Endothelial cell of umbilical vein (primary cell): ENCODE data around the gene NRP2. TPM values are rescaled to one million over a fixed set of nuclear protein-coding genes. Genes with fewer than 3 reads are reported as not detected.

Experiments used
- BruUV-seq: library from RNA; stranded (reverse); fragments of 400-500 nt; replicated peaks from 2 replicates; lab custom pipeline; 2021; lab: Mats Ljungman, UMichigan
- CTCF ChIA-PET: fragments of 300-600, 350-600 bp; sonication (Branson Sonifier 250); formaldehyde crosslinking; loops from one replicate; lab custom pipeline; 2021; ENCODE audit warnings: antibody characterized with exemption, inconsistent platforms; lab: Charles Lee
- POLR2A ChIA-PET: fragments of 300-600, 350-600 bp; sonication (Branson Sonifier 250); formaldehyde crosslinking; loops from one replicate; lab custom pipeline; 2021; ENCODE audit warnings: antibody characterized with exemption, inconsistent platforms; lab: Charles Lee
- DNase-seq: peaks from one replicate; pipeline ENCODE4 v3.0.0-alpha.2; 2011; ENCODE audit warnings: low read depth, low spot score
- FAIRE-seq: peaks from 2 replicates; lab custom pipeline; 2011; peaks lifted over from hg19 to GRCh38; lab: Jason Lieb, UNC
- H2AFZ ChIP-seq: 2 replicates; pipeline ENCODE4 v1.6.0; 2012; ENCODE audit warnings: low read depth, low read length, control low read depth, inconsistent platforms
- H3K27ac ChIP-seq: 2 replicates; pipeline ENCODE4 v1.5.1; 2011; ENCODE audit warnings: low read depth, mild to moderate bottlenecking, control low read depth, low read length, moderate library complexity; ENCODE audit not compliant: insufficient read depth
- H3K27me3 ChIP-seq, 2 experiments: 2 replicates each; pipeline versions ENCODE4 v1.6.0 to v1.6.1; 2011; ENCODE audit warnings: low read length in 2 of 2, mixed read lengths in 1 of 2; ENCODE audit not compliant: control insufficient read depth in 2 of 2, insufficient read depth in 2 of 2
- H3K36me3 ChIP-seq, 2 experiments: 2 replicates in 1 of 2; 3 replicates in 1 of 2; pipeline ENCODE4 v1.5.1; 2011; ENCODE audit warnings: low read length in 2 of 2, mild to moderate bottlenecking in 1 of 2, moderate library complexity in 1 of 2; ENCODE audit not compliant: control insufficient read depth in 2 of 2, insufficient read depth in 2 of 2; ENCODE audit errors: extremely low read depth in 1 of 2
- H3K4me1 ChIP-seq: 3 replicates; pipeline ENCODE4 v1.5.1; 2011; ENCODE audit warnings: mild to moderate bottlenecking, low read length; ENCODE audit not compliant: control insufficient read depth, insufficient read depth; ENCODE audit errors: extremely low read depth
- H3K4me2 ChIP-seq: 2 replicates; pipeline ENCODE4 v1.6.1; 2011; ENCODE audit warnings: low read length, control low read depth, mixed read lengths; ENCODE audit not compliant: insufficient read depth
- H3K4me3 ChIP-seq, 3 experiments: fragments of 200-600 bp in 1 of 3; sonication (generic), shearing (Covaris generic) in 1 of 3; replicated peaks in 1 of 3; 2 replicates each; pipeline ENCODE4 v1.5.1; 2011 to 2016; ENCODE audit warnings: control low read depth in 3 of 3, low read length in 3 of 3, mild to moderate bottlenecking in 2 of 3, inconsistent platforms in 1 of 3, low read depth in 1 of 3, moderate library complexity in 1 of 3; ENCODE audit not compliant: insufficient read depth in 1 of 3
- H3K79me2 ChIP-seq: 2 replicates; pipeline ENCODE4 v1.6.0; 2012; ENCODE audit warnings: low read length, inconsistent platforms; ENCODE audit not compliant: control insufficient read depth, insufficient read depth
- H3K9ac ChIP-seq: replicated peaks from 2 replicates; pipeline ENCODE3; 2011; ENCODE audit warnings: low read length, control low read depth; ENCODE audit not compliant: insufficient read depth; ENCODE audit errors: extremely low read depth
- H3K9me1 ChIP-seq: replicated peaks from 3 replicates; pipeline ENCODE4 v1.6.0; 2011; ENCODE audit warnings: mild to moderate bottlenecking, low read length; ENCODE audit not compliant: control insufficient read depth, insufficient read depth; ENCODE audit errors: extremely low read depth
- H3K9me3 ChIP-seq: replicated peaks from 2 replicates; pipeline ENCODE4 v1.5.1; 2012; ENCODE audit warnings: low read length, inconsistent platforms; ENCODE audit not compliant: control insufficient read depth, insufficient read depth
- H4K20me1 ChIP-seq: replicated peaks from 2 replicates; pipeline ENCODE3; 2011; ENCODE audit warnings: mild to moderate bottlenecking, low read length; ENCODE audit not compliant: control insufficient read depth, insufficient read depth; ENCODE audit errors: extremely low read depth
- EZH2 ChIP-seq: IDR thresholded peaks from 2 replicates; pipeline ENCODE4 v1.6.1; 2012; ENCODE audit warnings: borderline replicate concordance, low read depth, mild to moderate bottlenecking, moderate library complexity, low read length, inconsistent platforms; ENCODE audit not compliant: severe bottlenecking
- FOS ChIP-seq: IDR thresholded peaks from 2 replicates; pipeline ENCODE4 v1.6.1; 2011; ENCODE audit warnings: mild to moderate bottlenecking, low read length, moderate library complexity, borderline replicate concordance; ENCODE audit not compliant: insufficient read depth
- GATA2 ChIP-seq: IDR thresholded peaks from 2 replicates; pipeline ENCODE4 v1.7.0; 2011; ENCODE audit warnings: low read depth, mild to moderate bottlenecking, moderate library complexity, mixed read lengths, low read length; ENCODE audit not compliant: insufficient read length, insufficient read depth
- JUN ChIP-seq: IDR thresholded peaks from 2 replicates; pipeline ENCODE4 v1.6.1; 2011; ENCODE audit warnings: borderline replicate concordance, low read depth; ENCODE audit not compliant: insufficient read length, insufficient read depth
- MYC ChIP-seq: IDR thresholded peaks from one replicate; pipeline ENCODE4 v1.6.1; 2011; ENCODE audit warnings: mild to moderate bottlenecking, low read depth, low read length
- POLR2A ChIP-seq: IDR thresholded peaks from 2 replicates; pipeline ENCODE4 v1.6.1; 2012; ENCODE audit warnings: low read depth, mild to moderate bottlenecking, control low read depth, low read length
- POLR2AphosphoS5 ChIP-seq: IDR thresholded peaks from 2 replicates; pipeline ENCODE4 v1.6.1; 2012; ENCODE audit warnings: low read depth, mild to moderate bottlenecking, control low read depth, low read length, moderate library complexity; ENCODE audit not compliant: insufficient read depth
- dilution Hi-C: fragments of 300-500 bp; cut with MboI; formaldehyde crosslinking; loops from one replicate; pipeline ENCODE4 v1.15.0; 2019; ENCODE audit warnings: low sequenced_read_pairs; ENCODE audit not compliant: extremely low pct_ligation_motif_present
- intact Hi-C: fragments of 100-400 bp; cut with micrococcal nuclease; formaldehyde crosslinking; loops from one replicate; pipeline ENCODE4 v1.10.0; 2022
- polyA plus RNA-seq, 4 experiments: library from polyadenylated mRNA; depleted of rRNA in 3 of 4; stranded (reverse) in 3 of 4; unstranded in 1 of 4; fragments of >200 nt; gene quantifications; 2 replicates each; pipeline versions ENCODE4 v1.2.1 to v1.2.3, GENCODE V29; 2011 to 2012; ENCODE audit warnings: missing spikeins in 1 of 4
- total RNA-seq: library from RNA; stranded (reverse); gene quantifications from 2 replicates; pipeline ENCODE4 v1.2.3, GENCODE V29; 2021
- TF ChIP-seq, protein P1 (sequence below), 2 donors: IDR thresholded peaks; 1 replicate in 1 of 2; 2 replicates in 1 of 2; pipeline ENCODE4 v1.5.1; 2011; ENCODE audit warnings: low read length in 2 of 2, mild to moderate bottlenecking in 2 of 2, moderate library complexity in 2 of 2, control low read depth in 1 of 2, inconsistent platforms in 1 of 2, low read depth in 1 of 2; ENCODE audit not compliant: insufficient read depth in 1 of 2; ENCODE audit errors: extremely low read depth in 1 of 2
- TF ChIP-seq, protein P2 (sequence below): IDR thresholded peaks from 2 replicates; pipeline ENCODE4 v1.6.1; 2011; ENCODE audit not compliant: insufficient read depth, insufficient read length

NRP2 gene
- total and polyA plus RNA-seq, 2 donors (not counting 3 experiments of a cell fraction or from before 2014, with no cell fraction given): 160 to 240 TPM

DNA sequence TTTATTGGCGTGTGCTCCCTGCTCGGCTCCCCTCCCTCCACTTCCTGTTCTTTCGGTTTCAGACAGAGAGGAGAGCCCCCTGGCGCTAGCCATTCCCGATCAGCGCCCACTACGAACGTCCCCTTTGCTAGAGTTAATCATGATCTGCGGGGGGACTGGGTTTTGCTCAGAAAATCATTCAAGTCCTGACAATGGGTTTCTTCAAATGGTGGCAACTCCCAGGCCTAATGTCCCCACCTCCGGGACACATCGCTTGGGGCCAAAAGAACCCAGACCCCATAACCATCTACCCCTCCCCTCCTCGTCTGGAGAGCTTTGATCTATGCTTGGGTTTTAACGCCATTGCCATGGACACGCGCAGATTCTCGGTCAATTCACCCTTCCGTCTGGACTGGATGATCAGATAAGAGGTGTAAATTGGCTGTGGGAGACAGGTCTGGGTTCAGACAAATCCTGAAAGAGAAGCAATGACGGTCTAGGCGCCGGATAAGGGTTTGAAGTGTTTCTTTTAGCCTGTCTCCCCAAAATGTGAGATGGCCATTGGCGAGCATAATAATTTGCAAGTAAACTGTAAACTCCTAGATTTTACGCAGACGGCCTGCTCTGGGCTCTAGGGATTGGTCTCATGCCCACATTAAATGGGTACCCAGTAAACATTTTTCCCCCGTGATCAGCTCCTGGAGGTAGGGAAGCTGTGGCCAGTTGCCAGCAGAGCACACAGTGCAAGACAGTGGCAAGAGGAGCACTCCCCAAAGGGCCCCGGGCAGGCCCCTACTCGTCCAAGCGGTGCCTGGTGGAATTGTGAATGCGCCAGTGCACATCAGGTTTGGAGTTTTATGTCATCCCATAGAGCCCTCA is 4.7 kb downstream of the NRP2 start:
- dilution Hi-C loops (no loop called here), intact Hi-C loops (no loop called here)
- BruUV-seq: no TSS peak
- POLR2A ChIA-PET: interaction anchor here (1.9 kb wide), 1 partner anchor 20 kb away, joined by 12 read pairs; no protein-coding TSS in a partner anchor
- Histone ChIP-seq H3K9me1 (no peaks in the 10 kb centered on the region), H3K4me1 (peaks cover 43% of the 10 kb centered on the region), H2AFZ (peak overlapping the region; percentile 60), H3K9me3 (no peaks in the 10 kb centered on the region), H3K79me2 (peaks cover 69% of the 10 kb centered on the region), H3K27ac (peak overlapping the region; percentile 3), H4K20me1 (no peaks in the 10 kb centered on the region), H3K27me3 (no peaks in the 10 kb centered on the region), H3K36me3 (peaks cover 0 to 7% of the 10 kb centered on the region in 2 experiments), H3K9ac (peak overlapping the region; percentile 92), H3K4me2 (peak overlapping the region; percentile 97), H3K4me3 (peak overlapping the region; percentile 67 to 99 (median 96))
- TF ChIP-seq, protein P1, sequence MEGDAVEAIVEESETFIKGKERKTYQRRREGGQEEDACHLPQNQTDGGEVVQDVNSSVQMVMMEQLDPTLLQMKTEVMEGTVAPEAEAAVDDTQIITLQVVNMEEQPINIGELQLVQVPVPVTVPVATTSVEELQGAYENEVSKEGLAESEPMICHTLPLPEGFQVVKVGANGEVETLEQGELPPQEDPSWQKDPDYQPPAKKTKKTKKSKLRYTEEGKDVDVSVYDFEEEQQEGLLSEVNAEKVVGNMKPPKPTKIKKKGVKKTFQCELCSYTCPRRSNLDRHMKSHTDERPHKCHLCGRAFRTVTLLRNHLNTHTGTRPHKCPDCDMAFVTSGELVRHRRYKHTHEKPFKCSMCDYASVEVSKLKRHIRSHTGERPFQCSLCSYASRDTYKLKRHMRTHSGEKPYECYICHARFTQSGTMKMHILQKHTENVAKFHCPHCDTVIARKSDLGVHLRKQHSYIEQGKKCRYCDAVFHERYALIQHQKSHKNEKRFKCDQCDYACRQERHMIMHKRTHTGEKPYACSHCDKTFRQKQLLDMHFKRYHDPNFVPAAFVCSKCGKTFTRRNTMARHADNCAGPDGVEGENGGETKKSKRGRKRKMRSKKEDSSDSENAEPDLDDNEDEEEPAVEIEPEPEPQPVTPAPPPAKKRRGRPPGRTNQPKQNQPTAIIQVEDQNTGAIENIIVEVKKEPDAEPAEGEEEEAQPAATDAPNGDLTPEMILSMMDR (IDR thresholded peaks at IDR 0.05; ENCODE audit: extremely low read depth in 1 of 2, insufficient read depth in 1 of 2, low read depth in 1 of 2, low read length in 2 of 2): peak in 1 of 2 donors; percentile 41
- no peak for TF ChIP-seq GATA2
- DNase-seq (peak; percentile 51), FAIRE-seq (no peak)
- CTCF ChIA-PET: interaction anchor here (0.9 to 3.3 kb wide), 6 partner anchors 11 to 1542 kb away, joined by 4 to 18 read pairs (median 9); no protein-coding TSS in a partner anchor

DNA sequence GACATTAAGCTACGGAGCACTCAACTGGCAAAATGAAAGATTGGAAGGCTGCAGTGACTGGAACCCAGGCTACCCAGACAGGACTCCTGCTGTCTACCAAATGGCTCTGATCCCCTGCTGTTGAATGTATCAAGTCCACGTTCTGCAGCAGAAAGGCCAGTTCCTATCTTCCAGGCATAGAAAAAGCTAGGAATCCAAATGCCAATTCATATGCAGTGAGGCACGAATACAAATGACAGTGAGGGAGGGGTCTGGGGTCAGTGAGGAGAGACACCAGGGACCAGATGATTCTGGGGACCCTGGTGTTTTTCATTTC is 5.3 kb downstream of the NRP2 start:
- intact Hi-C loops (no loop called here), dilution Hi-C loops (no loop called here)
- no peak overlapping the region for H3K9ac ChIP-seq
- H3K79me2 ChIP-seq: peaks cover 70% of the 10 kb centered on the region
- H3K4me2 ChIP-seq: peak overlapping the region; percentile 32
- BruUV-seq: no TSS peak
- H3K27ac ChIP-seq: peak overlapping the region; percentile 3
- no peaks in the 10 kb centered on the region for H3K9me3 ChIP-seq
- TF ChIP-seq JUN (no peak), POLR2AphosphoS5 (no peak), MYC (no peak), FOS (no peak), POLR2A (no peak), EZH2 (no peak)
- TF ChIP-seq, protein P2, sequence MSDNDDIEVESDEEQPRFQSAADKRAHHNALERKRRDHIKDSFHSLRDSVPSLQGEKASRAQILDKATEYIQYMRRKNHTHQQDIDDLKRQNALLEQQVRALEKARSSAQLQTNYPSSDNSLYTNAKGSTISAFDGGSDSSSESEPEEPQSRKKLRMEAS: no peak
- H3K4me1 ChIP-seq: peaks cover 43% of the 10 kb centered on the region
- no peaks in the 10 kb centered on the region for H3K9me1 ChIP-seq
- ChIA-PET CTCF (interaction anchor here (0.9 to 2.9 kb wide), 7 partner anchors 11 to 1542 kb away, joined by 4 to 18 read pairs (median 8); no protein-coding TSS in a partner anchor), POLR2A (interaction anchor here (1.0 to 1.9 kb wide), 3 partner anchors 13 to 19 kb away, joined by 3 to 12 read pairs (median 3); no protein-coding TSS in a partner anchor)
- no peaks in the 10 kb centered on the region for H3K27me3 ChIP-seq
- no peak for DNase-seq
- no peak overlapping the region for H3K4me3 ChIP-seq
- no peaks in the 10 kb centered on the region for H4K20me1 ChIP-seq
- H3K36me3 ChIP-seq: peaks cover 0 to 7% of the 10 kb centered on the region in 2 experiments
- no peak overlapping the region for H2AFZ ChIP-seq
- FAIRE-seq: peak; percentile 28
